Sigmoid colon (tissue), 4 donors: ENCODE results near the gene PSD4.

Source experiments
- CTCF ChIP-seq, 4 experiments: fragments of 450-650 bp in 3 of 4; fragments of 200-600 bp in 1 of 4; IDR thresholded peaks; one replicate each; pipeline ENCODE4 v1.5.1; 2016 to 2019; ENCODE audit warnings: antibody characterized with exemption in 4 of 4, mild to moderate bottlenecking in 3 of 4, moderate library complexity in 2 of 4
- EP300 ChIP-seq, 4 donors: sonication (generic); formaldehyde crosslinking; IDR thresholded peaks; one replicate each; pipeline ENCODE4 v1.6.1; 2017; ENCODE audit warnings: antibody characterized with exemption in 4 of 4
- POLR2A ChIP-seq, 2 donors: fragments of 450-650 bp; IDR thresholded peaks; one replicate each; pipeline ENCODE4 v1.6.1; 2016; ENCODE audit warnings: antibody characterized with exemption in 2 of 2, mild to moderate bottlenecking in 2 of 2, moderate library complexity in 2 of 2
- POLR2AphosphoS5 ChIP-seq, 4 donors: sonication (generic); formaldehyde crosslinking; IDR thresholded peaks; one replicate each; pipeline ENCODE4 v1.6.1; 2017; ENCODE audit warnings: antibody characterized with exemption in 4 of 4

- TF ChIP-seq POLR2AphosphoS5 (IDR thresholded peaks at IDR 0.05) (no peak), CTCF (IDR thresholded peaks at IDR 0.05) (no peak), POLR2A (IDR thresholded peaks at IDR 0.05) (no peak), EP300 (IDR thresholded peaks at IDR 0.05) (no peak)
Observed at GRCh38 chr2:113184531-113185230, 10.9 kb downstream of the PSD4 start.
